OCI-LY3 (cell line): ENCODE data around the gene STRIP2.
"Not testable (repeated sequence)": the region's sequence is repeated elsewhere in the genome, so short reads cannot be mapped to it uniquely, and the experiment has no call there.

ENCODE experiments used
- H2AFZ ChIP-seq: fragments of 200-600, 300-600 bp; shearing (Covaris generic); 2 replicates; pipeline ENCODE4 v1.6.0; 2014; ENCODE audit warnings: antibody characterized with exemption, low read depth, low read length
- H3K27ac ChIP-seq: fragments of 200-600, 300-600 bp; sonication (generic); 2 replicates; pipeline ENCODE4 v1.5.1; 2014; ENCODE audit warnings: mild to moderate bottlenecking, low read length, moderate library complexity, mixed read lengths
- H3K27me3 ChIP-seq: fragments of 200-600, 300-600 bp; sonication (generic); 2 replicates; pipeline ENCODE4 v1.6.1; 2014; ENCODE audit warnings: low read depth, low read length, mixed read lengths
- H3K36me3 ChIP-seq: fragments of 200-600, 300-600 bp; sonication (generic); replicated peaks from 2 replicates; pipeline ENCODE3; 2014; ENCODE audit warnings: low read depth, low read length, mixed read lengths
- H3K4me1 ChIP-seq: fragments of 300-600, 200-600 bp; sonication (generic); 2 replicates; pipeline ENCODE4 v1.6.1; 2014; ENCODE audit warnings: low read length, mixed read lengths
- H3K4me2 ChIP-seq: fragments of 200-600, 300-600 bp; sonication (generic); 2 replicates; pipeline ENCODE4 v1.6.1; 2014; ENCODE audit warnings: low read length, mixed read lengths
- H3K4me3 ChIP-seq: fragments of 300-600, 200-600 bp; sonication (generic); 2 replicates; pipeline ENCODE4 v1.5.1; 2014; ENCODE audit warnings: antibody characterized with exemption, mild to moderate bottlenecking, low read length, moderate library complexity
- H3K79me2 ChIP-seq: fragments of 300-600, 200-600 bp; shearing (Covaris generic); 2 replicates; pipeline ENCODE4 v1.6.1; 2014; ENCODE audit warnings: mild to moderate bottlenecking, low read length, mixed read lengths
- H3K9ac ChIP-seq: fragments of 300-600, 200-600 bp; shearing (Covaris generic); 2 replicates; pipeline ENCODE4 v1.6.0; 2014; ENCODE audit warnings: mild to moderate bottlenecking, low read length, moderate library complexity
- H3K9me3 ChIP-seq: fragments of 200-600, 300-600 bp; shearing (Covaris generic); 2 replicates; pipeline ENCODE4 v1.6.1; 2014; ENCODE audit warnings: low read length, mixed read lengths; ENCODE audit not compliant: insufficient read depth
- H4K20me1 ChIP-seq: fragments of 200-600, 300-600 bp; sonication (generic); 2 replicates; pipeline ENCODE4 v1.6.1; 2016; ENCODE audit warnings: low read length, mixed read lengths; ENCODE audit not compliant: insufficient read depth
- EZH2phosphoT487 ChIP-seq: fragments of 200-600 bp; shearing (Covaris generic); IDR thresholded peaks from 2 replicates; pipeline ENCODE4 v1.6.1; 2018; ENCODE audit warnings: antibody characterized with exemption, mixed run types, low read depth
- TF ChIP-seq, protein P1 (sequence below): fragments of 200-600, 300-600 bp; sonication (generic); IDR thresholded peaks from 2 replicates; pipeline ENCODE4 v1.5.1; 2014; ENCODE audit warnings: antibody characterized with exemption, low read length, low read depth

Gene STRIP2

DNA sequence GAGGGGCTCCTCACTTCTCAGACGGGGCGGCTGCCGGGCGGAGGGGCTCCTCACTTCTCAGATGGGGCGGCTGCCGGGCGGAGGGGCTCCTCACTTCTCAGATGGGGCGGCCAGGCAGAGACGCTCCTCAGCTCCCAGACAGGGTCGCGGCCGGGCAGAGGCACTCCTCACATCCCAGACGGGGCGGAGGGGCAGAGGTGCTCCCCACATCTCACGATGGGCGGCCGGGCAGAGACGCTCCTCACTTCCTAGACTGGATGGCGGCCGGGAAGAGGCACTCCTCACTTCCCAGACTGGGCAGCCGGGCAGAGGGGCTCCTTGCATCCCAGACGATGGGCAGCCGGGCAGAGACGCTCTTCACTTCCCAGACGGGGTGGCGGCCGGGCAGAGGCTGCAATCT is 42.2 kb downstream of the STRIP2 start:
- H3K9me3 ChIP-seq, H3K9ac ChIP-seq, H3K79me2 ChIP-seq, H3K4me1 ChIP-seq, H4K20me1 ChIP-seq, H3K4me2 ChIP-seq, H2AFZ ChIP-seq, H3K4me3 ChIP-seq, H3K27ac ChIP-seq, H3K27me3 ChIP-seq, H3K36me3 ChIP-seq: not testable (repeated sequence)

DNA sequence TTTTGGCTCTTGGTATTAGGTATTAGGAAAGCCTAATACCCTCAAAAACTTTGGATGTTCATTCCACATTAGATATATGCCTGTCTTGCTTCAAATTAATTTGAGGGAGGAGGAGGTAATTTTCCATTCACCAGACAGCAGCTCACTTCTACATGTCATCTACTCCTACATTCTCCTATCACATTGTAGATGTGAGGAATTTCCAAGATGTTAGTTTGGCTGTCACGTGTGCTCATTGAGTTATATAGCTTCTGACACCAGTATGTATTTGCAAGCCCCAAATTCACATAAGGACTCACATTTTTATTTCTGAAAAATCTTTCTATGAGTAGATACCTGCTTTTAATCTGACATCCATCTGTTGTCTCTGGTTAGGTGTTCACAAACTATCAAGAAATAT is 45.6 kb downstream of the STRIP2 start:
- no peak for TF ChIP-seq EZH2phosphoT487
- TF ChIP-seq, protein P1, sequence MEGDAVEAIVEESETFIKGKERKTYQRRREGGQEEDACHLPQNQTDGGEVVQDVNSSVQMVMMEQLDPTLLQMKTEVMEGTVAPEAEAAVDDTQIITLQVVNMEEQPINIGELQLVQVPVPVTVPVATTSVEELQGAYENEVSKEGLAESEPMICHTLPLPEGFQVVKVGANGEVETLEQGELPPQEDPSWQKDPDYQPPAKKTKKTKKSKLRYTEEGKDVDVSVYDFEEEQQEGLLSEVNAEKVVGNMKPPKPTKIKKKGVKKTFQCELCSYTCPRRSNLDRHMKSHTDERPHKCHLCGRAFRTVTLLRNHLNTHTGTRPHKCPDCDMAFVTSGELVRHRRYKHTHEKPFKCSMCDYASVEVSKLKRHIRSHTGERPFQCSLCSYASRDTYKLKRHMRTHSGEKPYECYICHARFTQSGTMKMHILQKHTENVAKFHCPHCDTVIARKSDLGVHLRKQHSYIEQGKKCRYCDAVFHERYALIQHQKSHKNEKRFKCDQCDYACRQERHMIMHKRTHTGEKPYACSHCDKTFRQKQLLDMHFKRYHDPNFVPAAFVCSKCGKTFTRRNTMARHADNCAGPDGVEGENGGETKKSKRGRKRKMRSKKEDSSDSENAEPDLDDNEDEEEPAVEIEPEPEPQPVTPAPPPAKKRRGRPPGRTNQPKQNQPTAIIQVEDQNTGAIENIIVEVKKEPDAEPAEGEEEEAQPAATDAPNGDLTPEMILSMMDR = no peak
- H3K79me2 ChIP-seq = no peaks in the 10 kb centered on the region
- H3K9ac ChIP-seq = no peak overlapping the region

DNA sequence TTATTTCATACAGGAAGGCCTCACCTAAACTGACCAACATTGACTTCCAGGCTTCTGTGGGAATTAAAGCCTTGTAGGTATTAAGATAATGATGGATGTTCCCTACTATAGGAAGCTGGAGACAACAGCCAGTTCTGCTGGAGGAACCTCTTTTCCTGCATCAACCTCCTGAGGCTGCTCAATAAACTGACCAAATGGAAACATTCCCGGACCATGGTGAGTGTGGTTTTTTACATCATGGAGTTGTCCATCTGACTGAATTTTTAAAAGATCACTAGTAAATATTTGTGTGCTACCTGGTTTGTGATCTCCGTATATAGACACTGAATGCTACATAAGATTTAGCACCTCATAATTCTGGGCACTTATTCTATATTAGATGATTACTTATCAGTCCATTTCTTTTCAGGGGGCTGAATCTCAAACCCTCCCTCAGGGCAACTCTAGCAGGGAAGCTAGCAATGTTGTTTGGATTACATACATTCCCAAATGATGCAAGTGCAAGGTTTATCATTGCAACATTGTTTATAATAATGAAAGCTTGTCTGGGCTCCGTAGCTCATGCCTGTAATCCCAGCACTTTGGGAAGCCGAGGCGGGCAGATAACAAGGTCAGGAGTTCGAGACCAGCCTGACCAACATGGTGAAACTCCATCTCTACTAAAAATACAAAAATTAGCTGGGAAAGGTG is 46.6 kb downstream of the STRIP2 start:
- H3K36me3 ChIP-seq = no peaks in the 10 kb centered on the region
- no peaks in the 10 kb centered on the region for H3K9me3 ChIP-seq
- no peaks in the 10 kb centered on the region for H3K4me1 ChIP-seq
- H3K27me3 ChIP-seq = no peaks in the 10 kb centered on the region
- H3K4me2 ChIP-seq = no peak overlapping the region
- TF ChIP-seq, protein P1 = no peak
- TF ChIP-seq EZH2phosphoT487 = no peak
- H3K27ac ChIP-seq = no peak overlapping the region
- H3K9ac ChIP-seq = no peak overlapping the region
- H3K79me2 ChIP-seq = no peaks in the 10 kb centered on the region
- no peak overlapping the region for H2AFZ ChIP-seq
- no peak overlapping the region for H3K4me3 ChIP-seq
- no peaks in the 10 kb centered on the region for H4K20me1 ChIP-seq

More for the DNA sequence above, 45.6 kb downstream of the STRIP2 start:
- H3K4me1 ChIP-seq = no peaks in the 10 kb centered on the region
- no peak overlapping the region for H3K4me2 ChIP-seq
- H4K20me1 ChIP-seq = no peaks in the 10 kb centered on the region
- H3K36me3 ChIP-seq = no peaks in the 10 kb centered on the region
- no peak overlapping the region for H3K4me3 ChIP-seq
- no peaks in the 10 kb centered on the region for H3K27me3 ChIP-seq
- H3K9me3 ChIP-seq = no peaks in the 10 kb centered on the region
- H3K27ac ChIP-seq = no peak overlapping the region
- H2AFZ ChIP-seq = no peak overlapping the region

DNA sequence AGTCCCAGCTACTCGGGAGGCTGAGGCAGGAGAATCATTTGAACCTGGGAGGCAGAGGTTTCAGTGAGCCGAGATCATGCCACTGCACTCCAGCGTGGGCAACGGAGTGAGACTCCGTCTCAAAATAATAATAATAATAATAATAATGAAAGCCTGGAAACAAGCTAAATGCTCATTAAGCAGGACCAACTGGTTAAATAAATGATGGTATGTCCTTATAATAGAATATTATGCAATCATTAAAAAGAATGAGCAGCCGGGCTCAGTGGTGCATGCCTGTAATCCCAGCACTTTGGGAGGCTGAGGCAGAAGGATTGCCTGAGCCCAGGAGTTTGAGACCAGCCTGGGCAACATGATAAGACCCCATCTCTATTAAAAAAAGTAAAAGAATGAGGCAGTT is 47.1 kb downstream of the STRIP2 start:
- H3K79me2 ChIP-seq, H3K36me3 ChIP-seq, H2AFZ ChIP-seq, H4K20me1 ChIP-seq, H3K27me3 ChIP-seq, H3K4me1 ChIP-seq, H3K9ac ChIP-seq, H3K4me3 ChIP-seq, H3K4me2 ChIP-seq, H3K27ac ChIP-seq, H3K9me3 ChIP-seq: not testable (repeated sequence)

DNA sequence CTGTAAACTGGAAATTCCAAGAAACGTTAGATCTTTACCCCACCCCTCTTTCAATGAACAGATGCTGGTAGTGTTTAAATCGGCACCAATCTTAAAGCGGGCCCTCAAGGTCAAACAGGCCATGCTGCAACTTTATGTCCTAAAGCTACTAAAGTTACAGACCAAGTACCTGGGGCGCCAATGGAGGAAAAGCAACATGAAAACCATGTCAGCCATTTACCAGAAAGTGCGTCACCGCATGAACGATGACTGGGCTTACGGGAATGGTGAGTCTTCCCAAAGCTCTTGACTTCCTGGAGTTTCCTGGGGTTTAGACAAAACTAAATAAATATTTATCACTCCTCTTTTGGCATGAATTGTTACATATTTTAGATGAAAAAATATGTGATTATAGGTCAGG is 48.5 kb downstream of the STRIP2 start:
- Histone ChIP-seq H3K4me2 (no peak overlapping the region), H3K79me2 (no peaks in the 10 kb centered on the region), H3K27me3 (no peaks in the 10 kb centered on the region), H3K9me3 (no peaks in the 10 kb centered on the region), H3K4me3 (no peak overlapping the region), H3K36me3 (no peaks in the 10 kb centered on the region), H3K4me1 (no peaks in the 10 kb centered on the region), H3K27ac (no peak overlapping the region), H2AFZ (no peak overlapping the region), H4K20me1 (no peaks in the 10 kb centered on the region), H3K9ac (no peak overlapping the region)
- TF ChIP-seq, protein P1 = no peak
- no peak for TF ChIP-seq EZH2phosphoT487
